Stimulated activated CD8-positive, alpha-beta memory T cell treated with anti-CD3 and anti-CD28 coated beads, Interleukin-7, amount 100 ng/mL, for 24 hours (primary cell): ENCODE results near the gene HRH3.

ENCODE experiments used
- DNase-seq: peaks from one replicate; pipeline ENCODE4 v3.0.0-alpha.2; 2020; ENCODE audit warnings: low read depth

HRH3 gene

DNA sequence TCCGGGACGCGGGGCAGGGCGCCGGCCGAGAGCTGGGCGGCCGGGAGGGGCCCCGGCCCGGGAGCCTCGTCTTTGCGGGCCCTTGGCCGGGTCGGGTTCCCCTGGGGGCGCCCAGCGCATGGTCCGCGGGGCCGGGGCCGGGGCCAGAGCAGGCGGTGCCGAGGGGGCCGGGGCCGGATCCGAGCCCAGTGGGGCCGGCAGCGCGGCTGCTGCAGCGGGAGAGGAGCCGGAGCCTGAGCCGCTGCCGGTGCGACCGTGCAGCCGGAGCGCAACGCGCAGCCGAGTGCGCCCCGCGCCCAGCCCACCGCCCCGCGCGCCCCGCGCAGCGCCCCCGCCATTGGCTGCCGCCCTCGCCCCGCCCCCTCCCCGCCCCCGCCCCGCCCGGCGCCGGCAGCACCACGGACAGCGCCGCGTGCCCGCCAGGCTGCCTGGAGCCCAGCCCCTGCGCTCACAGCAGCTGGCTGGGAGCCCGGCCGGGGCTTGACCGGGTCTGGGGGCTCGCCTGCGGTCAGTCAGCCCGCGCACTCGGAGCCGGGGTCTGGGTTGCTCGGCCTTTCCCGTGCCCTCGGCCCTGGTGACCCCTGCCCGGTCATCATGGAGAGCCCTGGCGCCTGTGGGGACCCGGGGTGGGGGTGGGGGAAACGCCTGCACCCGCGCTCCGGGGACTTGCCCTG lies at the start of gene HRH3:
Gene HRH3, minus strand, starts transcription at position 287 of the 674 bp plus-strand sequence. CDS start 308 bp downstream, outside the sequence.
- no peak for DNase-seq

DNA sequence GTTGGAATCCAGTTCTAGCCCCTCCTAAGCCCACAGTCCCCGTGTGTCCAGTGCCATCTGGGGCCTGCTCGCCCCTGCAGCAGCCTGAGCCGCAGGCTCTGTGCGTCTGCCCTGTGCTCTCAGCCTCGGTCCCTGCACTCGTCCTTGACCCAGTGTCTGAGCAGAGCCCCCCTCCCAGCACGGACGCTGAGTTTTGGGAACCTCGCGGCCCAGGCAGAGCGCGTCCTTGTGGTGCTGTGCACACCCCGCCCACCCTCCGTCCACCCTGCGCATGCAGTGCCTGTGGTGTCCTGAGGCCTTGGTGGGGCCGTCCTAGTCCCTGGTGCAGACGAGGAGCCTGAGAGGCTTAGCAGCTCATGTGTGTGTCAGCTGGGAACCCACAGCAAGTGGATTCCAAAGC lies 49.8 kb upstream of the HRH3 start:
- no peak for DNase-seq

DNA sequence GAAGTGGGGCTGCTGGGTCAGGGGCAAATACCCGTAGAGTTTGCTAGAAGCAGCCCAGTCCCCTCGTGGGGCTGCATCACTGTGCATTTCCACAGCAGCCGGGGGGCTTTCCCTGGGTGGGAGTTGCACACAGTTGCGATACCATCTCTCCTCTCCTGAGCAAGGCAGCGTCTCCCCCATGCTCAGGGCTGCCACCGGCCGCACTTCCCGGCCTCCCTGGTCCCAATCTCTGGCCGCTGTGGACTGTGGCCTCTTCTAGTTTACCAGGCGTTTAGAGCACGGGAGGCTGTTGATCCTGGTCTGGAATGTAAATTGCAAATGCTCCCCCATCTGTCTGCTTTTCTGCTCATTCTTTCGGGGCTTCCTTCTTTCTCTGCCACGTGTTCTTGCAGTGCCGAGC lies 49.3 kb upstream of the HRH3 start:
- DNase-seq, result no peak

DNA sequence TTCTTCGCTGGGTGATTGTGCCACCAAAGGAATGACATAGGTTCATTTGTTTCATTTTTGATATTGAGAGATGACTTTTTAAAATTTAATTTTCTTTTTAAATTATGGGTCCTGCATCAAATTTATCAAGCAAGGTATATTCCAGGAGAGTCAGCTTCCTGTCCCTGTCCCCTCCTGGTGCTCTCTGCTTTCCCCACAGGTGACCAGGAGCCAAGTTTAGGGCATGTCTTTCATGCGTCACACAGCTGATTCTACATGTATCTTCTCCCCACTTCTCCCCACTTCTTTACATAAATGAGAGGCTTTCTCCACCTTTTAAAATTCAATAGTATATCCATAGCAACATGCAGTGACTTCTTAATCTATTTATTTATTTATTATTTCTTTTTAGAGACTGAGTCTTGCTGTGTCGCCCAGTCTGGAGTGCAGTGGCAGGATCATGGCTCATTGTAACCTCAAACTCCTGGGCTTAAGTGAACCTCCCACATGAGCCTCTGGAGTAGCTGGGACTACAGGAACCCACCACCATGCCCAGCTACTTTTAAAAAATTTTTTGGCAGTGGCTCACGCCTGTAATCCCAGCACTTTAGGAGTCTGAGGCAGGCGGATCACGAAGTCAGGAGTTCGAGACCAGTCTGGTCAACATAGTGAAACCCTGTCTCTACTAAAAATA lies 48.3 kb upstream of the HRH3 start:
- no peak for DNase-seq

DNA sequence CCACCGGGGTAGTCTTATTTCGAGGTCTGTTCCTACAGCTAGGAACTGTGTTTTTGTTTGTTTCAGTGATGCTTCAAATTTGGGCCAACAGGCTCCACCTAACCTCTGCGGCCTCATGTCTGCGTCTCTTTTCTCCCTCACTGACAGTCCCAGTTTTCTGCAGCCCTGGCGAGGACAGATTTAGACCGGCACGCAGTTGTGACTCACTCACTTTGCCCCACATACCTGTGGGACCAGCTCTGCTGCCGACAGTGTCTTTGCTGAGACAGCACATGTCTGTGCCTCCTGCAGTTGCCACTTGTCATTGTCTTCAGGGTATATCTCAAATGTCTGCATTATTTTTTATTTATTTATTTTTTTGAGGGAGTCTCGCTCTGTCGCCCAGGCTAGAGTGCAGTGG lies 47.5 kb upstream of the HRH3 start:
- DNase-seq, result no peak

DNA sequence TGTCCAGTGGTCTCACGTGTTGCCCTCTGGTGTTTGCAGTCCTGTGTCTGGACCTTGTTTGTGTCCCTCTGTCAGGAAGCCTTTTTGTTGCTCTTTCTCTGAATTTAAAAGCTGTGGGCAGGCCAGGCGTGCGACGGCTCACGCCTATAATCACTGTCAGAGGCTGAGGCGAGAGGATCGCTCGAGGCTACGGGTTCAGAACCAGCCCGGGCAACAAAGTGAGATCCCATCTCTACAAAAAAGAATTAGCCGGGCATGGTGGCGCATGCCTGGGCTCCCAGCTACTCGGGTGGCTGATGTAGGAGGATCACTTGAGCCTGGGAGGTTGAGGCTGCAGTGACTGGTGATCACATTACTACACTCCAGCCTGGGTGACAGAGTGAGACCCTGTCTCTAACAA lies 46.8 kb upstream of the HRH3 start:
- DNase-seq, result no peak

DNA sequence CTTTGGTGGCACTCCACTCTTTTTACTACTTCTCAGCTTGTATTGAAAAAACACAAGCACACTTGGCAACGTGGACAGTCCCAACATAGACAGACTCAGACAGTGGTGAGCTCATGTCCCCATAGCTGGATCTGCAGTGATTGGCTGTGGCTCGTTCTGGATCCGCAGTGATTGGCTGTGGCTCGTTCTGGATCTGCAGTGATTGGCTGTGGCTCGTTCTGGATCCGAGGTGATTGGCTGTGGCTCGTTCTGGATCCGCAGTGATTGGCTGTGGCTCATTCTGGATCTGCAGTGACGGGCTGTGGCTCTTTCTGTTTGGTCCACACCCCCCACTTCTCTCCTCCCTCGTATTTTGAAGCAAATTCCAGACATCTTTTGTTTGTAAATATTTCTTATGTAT lies 46.3 kb upstream of the HRH3 start:
- DNase-seq, result no peak

DNA sequence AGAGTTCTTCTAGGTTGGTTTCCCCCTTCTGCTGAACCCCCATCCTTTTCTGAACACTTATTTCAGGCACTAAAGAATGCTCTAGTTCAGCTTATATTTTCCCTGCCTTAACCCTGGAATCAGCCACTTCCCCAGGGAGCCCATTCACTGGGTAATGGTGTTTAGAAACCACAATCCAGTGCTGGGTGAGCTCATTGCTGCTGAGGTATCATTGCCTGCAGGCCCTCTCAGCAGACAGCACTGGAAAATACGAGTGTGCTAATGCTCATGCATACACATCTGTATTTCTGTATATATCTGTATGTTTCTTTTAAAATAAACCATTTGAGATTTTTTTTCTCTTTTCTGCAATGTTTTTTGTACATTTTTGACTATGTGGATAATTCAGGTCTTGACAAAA lies 45.3 kb upstream of the HRH3 start:
- DNase-seq, result no peak

DNA sequence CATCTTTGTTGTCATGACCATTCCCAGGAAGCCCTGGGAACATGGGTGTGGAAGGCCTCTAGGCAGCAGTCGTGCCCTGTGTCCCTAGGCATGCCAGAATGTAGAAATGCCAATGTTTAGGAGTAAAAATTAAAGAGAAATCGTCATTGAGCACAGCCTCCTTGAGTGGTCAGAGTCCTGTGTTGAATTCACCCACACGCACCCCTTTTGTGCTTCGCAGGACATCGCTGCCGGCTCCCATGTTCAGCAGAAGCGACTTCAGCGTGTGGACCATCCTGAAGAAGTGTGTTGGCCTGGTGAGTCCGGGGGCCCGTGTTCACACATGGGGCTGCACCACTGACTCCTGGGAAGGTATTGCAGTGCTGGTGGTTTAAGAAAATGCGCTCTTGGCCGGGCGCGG lies 43.3 kb upstream of the HRH3 start:
- DNase-seq, result no peak

DNA sequence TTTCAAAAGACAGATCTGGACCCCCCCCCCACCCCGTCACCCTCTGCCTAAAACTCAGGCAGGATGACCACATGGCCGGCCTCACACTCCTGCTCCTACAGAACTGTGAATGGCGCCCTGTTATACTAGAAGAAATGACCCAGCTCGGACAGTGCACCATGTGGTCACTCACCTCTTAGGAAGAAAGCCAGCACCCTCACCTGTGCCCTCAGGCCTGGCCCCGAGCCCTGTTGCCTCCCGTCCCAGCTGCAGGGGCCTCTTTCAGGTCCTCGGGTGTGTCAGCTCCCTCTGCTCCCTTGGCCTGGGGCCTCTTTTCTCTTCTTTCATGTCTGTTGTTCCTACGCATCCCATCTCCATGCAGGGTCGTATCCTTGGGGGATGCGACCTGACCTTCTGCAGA lies 42.0 kb upstream of the HRH3 start:
- no peak for DNase-seq

DNA sequence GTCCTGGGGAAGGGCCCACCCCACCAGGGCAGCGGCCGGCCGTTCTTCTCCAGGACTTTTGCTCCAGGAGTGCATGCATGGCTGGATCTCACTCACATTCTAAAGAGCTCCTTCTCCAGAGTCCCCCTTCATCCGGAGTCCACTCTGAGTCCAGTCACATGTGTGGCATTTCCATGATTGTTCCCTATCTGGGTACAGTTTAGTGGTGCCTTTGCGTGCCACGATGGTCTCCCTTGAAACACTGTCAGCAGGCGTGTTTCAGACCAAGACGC lies 39.2 kb upstream of the HRH3 start:
- DNase-seq, result no peak

DNA sequence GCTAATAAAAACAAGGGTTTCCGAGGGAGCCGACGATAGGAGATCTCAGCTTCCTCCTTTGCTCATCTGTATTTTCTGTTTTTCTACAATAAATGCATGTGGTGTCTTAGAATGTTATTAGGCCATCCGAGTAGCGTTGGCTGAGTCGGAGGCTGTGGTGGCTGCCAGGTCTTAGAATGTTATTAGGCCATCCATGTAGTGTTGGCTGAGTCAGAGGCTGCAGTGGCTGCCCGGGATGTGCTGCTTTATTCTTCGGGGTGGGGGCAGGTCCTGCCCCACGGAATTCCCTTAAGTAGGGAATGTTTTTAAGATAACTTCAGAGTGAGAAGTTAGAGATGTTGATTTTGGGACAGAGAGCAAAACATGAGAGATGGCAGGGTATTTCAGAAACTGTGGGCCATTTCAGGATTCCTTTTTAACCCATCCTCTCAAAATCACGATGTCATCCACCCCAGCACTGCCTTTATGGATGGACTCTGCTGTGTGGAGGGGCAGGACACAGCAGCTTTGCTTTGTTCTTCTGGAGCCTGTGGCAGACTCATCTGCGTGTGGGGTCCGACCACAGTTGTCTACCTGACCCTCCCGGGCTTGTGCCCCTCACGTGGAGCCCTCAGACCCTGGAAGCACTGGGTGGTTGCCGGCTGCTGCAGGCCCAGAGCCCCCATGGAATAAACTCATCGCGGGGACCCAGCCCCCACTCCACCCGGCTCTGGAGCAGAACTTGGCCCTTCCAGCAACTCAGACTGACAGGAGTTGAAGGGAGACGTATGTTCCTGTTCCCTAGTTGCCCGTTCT lies 38.6 kb upstream of the HRH3 start:
- DNase-seq, result no peak

DNA sequence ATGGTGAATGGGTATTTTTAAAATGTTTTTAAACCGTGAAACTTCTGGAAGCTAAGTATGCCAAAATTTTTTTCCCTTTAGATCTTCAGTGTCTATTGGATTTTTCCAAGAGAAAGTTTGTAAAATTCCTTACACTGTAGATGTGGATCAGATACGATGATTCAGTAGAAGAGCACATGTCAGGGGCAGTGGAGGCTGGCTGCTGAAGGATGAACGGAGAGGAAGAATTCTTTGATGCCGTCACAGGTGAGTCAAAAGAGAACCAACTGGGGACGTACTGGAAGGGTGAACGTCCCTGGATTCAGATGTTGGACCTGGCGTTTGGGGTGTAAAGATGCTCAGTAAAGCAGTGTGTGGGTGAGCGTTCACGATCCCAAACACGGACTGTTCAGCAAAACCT lies 35.9 kb upstream of the HRH3 start:
- no peak for DNase-seq

DNA sequence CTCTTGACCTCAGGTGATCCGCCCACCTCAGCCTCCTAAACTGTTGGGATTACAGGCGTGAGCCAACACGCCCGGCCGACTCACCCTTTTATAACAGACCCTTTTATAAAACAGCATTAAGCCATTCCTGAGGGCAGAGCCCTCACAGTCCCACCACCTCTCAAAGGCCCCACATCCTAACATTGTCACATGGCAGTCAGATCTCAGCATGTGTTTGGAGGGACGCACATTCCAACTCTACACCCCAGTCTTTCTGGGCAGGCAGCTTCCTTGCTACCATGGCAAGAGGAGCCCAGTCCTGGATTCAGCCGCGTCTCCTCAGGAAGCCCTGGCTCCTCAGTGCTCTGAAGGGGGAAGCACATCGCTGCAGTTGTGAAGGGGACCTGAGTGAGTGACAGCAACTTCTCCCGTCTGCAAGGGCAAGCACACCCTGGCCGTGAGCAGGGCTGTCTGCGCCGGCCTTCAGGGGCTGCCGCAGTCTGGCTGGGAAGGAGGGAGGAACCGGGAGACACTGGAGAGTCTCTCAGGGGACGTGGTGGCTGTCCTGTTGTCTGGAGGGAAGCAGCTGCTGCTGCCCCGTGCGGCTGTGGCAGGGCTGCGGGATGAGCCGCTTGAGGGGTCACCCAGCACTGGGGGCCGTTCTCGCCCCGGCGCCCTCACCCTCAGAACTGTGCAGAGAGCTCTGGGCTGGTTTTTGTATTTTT lies 34.1 kb upstream of the HRH3 start:
- DNase-seq, result no peak

DNA sequence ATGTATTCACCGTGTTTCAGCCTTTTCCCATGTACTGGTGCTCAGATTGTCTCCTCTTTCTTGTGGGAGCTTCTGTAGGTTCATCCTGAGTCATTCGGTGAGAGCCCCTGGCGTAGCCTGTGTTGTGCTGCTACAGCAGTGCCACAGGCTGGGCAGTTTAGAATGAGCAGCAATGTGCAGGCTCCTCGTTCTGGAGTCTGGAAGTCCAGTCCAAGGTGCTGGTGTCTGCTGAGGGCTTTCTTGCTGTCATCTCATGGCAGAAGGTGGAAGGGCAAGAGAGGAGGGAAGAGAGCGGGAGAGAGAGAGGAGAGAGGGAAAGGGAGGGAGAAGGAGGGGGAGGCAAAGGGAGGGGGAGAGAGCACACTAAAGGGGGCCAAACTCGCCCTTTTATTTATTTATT lies 33.3 kb upstream of the HRH3 start:
- DNase-seq, result no peak

DNA sequence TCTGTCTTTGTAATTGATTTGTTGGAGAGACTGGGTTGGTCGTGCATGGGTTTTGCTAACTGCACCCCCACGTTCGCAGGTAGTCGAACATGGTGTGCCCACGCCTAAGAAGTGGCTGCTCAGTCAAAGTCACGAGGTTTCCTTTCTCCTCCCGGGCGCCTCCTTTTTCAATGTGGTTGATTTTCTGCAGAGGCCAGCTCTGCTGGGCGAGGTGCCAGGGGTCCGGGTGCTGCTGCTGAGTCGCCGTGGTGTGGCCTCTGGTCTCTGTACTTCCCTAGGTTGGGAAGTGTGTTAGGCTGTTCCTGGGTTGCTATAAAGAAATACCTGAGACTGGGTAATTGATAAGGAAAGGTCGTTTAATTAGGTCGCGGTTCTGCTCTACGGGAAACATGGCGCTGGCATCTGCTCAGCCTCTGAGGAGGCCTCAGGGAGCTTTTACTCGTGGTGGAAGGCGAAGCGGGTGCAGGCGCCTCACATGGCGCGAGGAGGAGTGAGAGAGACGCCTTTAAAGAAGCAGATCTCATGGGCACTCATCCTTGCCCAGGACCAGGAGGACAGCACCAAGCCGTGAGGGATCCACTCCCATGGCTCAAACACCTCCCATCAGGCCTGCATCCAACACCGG lies 32.4 kb upstream of the HRH3 start:
- DNase-seq, result no peak

DNA sequence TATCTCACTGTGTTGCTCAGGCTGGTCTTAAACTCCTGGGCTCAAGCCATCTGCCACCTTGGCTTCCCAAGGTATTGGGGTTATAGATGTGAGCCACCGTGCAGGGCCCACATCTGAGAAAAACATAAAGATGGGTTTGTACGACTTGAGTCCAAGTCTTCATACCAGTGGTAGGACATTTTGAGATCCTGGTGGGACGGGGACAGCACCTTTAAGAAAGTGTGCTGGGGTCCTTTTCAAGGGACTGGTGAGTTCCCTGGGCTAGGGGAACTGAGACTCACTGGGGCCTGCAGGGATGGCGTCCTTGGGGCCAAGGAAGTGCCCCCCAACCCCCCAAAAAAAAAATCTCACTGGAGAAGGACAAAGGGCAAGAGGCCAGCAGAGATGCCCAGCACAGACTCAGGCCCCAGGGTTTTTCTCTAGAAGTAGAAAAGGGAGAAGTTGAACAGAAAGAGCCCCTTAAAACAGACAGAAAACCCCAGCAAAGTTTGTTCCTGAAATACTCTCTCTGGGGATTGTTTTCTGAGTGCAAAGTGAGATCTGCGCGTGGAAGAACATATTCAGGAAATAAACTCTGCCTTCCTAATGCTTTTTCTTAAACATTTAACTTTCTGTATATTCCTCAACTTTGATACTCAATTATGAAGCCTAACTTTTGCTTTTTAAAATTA lies 28.9 kb upstream of the HRH3 start:
- no peak for DNase-seq

DNA sequence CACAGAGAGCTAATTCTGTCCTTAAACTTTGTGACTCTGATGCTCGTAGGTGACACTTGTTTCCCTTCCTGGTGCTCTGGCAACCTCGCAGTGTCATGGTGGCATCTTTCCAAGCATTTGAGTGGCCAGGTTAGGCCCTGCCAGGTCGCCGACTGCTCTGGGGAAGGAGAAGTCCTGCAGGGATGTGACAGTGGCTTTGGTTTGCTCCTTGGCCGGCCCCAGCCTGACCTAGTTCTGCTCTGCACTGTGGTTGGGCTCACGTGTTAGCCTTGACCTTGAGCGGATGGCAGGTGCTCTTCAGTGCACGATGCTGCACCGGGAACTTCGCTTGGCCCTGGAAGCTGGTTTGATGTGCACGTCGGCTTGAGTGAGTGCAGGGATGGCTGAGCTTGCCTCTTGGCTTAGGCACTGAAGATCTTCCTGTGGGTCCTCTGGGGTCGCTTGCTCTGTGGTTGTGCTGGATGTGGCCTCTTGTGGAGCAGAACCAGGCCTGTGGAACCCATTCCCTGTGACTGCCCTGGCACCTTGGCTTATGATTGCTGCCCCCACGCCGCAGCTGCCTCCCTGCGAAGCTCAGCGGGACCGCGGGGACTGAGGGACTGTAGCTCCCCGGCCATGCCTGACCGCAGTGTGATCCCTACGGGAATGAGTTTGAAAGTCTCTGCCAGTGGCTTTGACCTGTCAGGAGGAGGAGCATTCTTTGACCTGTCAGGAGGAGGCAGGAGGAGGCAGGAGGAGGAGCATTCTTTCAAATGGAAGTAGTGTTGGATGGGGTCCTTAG lies 27.0 kb upstream of the HRH3 start:
- DNase-seq, result no peak

DNA sequence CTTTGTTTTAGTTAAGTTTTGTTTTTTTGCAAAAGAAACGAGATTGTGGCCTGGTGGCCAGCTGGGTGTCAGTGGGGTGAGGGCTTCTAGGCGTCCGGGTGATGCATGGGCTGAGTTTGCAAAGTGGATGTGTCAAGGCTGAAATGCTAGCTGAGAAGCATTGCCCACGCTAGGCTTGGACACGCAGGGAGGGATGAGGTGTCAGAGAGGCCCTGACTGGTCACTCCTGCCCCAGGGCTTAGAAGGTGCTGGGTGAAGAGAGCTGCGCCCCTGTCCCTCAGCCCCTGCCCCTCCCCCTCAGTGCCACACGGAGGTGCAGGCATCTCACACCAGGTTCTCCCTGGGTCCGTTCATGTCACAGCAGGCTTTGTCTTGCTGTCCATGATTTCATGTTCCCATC lies 26.4 kb upstream of the HRH3 start:
- no peak for DNase-seq

DNA sequence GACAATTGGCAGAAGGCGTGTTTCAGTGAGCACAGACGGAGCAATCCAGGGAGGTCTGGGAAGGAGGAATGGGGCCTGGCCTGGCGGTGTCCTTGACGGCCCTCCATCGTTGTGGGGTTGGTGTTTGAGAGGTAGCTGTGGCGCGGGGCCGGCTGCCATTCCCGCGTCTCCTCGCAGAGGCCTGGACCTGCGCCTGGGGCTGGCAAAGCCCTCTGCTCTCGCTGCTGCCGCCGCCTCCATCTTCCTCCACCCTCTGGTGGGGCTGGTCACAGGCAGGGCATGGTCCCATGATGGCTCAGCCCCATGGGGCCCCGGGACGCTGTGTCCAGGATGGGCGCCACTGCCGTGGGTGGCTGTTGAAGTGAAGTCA lies 25.8 kb upstream of the HRH3 start:
- no peak for DNase-seq

DNA sequence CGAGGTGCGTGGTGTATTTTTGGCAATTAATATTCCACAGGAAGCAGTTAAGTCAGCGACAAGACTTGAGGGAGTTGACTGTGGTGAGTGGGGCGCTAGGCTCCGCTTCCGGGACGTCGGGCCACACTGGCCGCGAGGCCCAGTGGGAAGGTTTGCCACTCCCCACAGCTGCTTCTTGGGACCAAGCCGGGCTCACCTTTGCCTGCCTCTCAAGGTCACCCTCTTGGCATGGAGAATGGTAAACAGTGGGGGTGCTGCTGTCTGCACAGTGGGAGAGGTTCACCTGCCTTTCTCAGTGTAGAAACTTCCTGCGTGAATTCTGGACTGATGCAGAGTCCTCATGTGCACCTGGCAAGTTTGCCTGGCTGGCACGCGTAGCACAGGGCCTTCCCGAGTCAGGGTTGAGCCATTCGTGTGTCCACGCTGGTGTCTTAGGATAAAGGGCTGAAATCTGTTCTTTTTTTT lies 24.6 kb upstream of the HRH3 start:
- DNase-seq, result no peak
